Mesothelial cell of epicardium (in vitro differentiated cells): ENCODE data around the gene TRPM5. TPM values are rescaled to one million over a fixed set of nuclear protein-coding genes. Genes with fewer than 3 reads are reported as not detected.

ENCODE experiments used
- DNase-seq, 2 experiments: peaks; one replicate each; pipeline ENCODE4 v3.0.0; 2021; ENCODE audit warnings: low spot score in 2 of 2; ENCODE audit not compliant: unreplicated experiment in 2 of 2
- H3K27ac Mint-ChIP-seq: 2 replicates; pipeline ENCODE4 v1.8.0; 2021; ENCODE audit warnings: mixed read lengths
- H3K27me3 Mint-ChIP-seq: 2 replicates; pipeline ENCODE4 v1.8.0; 2021; ENCODE audit warnings: low read depth, mixed read lengths
- H3K36me3 Mint-ChIP-seq: 2 replicates; pipeline ENCODE4 v1.8.0; 2021; ENCODE audit warnings: mixed read lengths
- H3K4me1 Mint-ChIP-seq: 2 replicates; pipeline ENCODE4 v1.8.0; 2021; ENCODE audit warnings: mixed read lengths
- H3K4me3 Mint-ChIP-seq: 2 replicates; pipeline ENCODE4 v1.8.0; 2021; ENCODE audit warnings: mild to moderate bottlenecking, moderate library complexity, mixed read lengths
- H3K9me3 Mint-ChIP-seq: 2 replicates; pipeline ENCODE4 v1.8.0; 2021; ENCODE audit warnings: mixed read lengths
- total RNA-seq: library from RNA; stranded (reverse); gene quantifications from 3 replicates; pipeline ENCODE4 v1.2.1, GENCODE V29; 2021
- TF ChIP-seq, protein P1 (sequence below): fragments of 200-600 bp; sonication (generic); IDR thresholded peaks from one replicate; pipeline ENCODE4 v1.5.0; 2021; ENCODE audit warnings: antibody characterized with exemption; ENCODE audit not compliant: unreplicated experiment

The TRPM5 gene
- total RNA-seq, 1 donor from 2014 or later: 6.9 TPM

- no peak for DNase-seq
- peaks cover 5% of the 10 kb centered on the region for H3K9me3 Mint-ChIP-seq
- no peaks in the 10 kb centered on the region for H3K36me3 Mint-ChIP-seq
- no peak overlapping the region for H3K4me3 Mint-ChIP-seq
- TF ChIP-seq, protein P1, sequence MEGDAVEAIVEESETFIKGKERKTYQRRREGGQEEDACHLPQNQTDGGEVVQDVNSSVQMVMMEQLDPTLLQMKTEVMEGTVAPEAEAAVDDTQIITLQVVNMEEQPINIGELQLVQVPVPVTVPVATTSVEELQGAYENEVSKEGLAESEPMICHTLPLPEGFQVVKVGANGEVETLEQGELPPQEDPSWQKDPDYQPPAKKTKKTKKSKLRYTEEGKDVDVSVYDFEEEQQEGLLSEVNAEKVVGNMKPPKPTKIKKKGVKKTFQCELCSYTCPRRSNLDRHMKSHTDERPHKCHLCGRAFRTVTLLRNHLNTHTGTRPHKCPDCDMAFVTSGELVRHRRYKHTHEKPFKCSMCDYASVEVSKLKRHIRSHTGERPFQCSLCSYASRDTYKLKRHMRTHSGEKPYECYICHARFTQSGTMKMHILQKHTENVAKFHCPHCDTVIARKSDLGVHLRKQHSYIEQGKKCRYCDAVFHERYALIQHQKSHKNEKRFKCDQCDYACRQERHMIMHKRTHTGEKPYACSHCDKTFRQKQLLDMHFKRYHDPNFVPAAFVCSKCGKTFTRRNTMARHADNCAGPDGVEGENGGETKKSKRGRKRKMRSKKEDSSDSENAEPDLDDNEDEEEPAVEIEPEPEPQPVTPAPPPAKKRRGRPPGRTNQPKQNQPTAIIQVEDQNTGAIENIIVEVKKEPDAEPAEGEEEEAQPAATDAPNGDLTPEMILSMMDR: no peak
- no peak overlapping the region for H3K27ac Mint-ChIP-seq
- peaks cover 13% of the 10 kb centered on the region for H3K4me1 Mint-ChIP-seq
- H3K27me3 Mint-ChIP-seq: peaks cover 74% of the 10 kb centered on the region
Measured at GRCh38 chr11:2439820-2440219, 4.5 kb downstream of the TRPM5 start.

DNA sequence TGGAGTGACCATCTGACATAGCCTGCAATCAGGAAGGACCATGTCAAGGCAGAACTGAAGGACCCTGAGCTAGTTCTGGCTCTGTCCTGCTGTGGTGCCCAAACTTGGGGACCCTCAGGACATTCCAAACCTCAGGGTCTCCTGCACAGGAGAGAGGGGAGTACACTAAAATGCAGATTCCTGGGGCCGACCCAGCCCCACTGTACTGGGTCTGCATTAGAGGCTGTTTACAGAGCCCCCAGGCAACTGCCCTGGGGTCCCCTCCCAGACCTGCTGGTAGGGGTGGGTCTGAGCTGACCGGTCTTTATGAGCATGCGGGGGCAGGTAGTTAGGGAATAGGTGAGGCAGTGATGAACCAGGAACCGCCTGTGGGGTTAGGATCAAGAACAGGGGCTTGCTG is 6.8 kb downstream of the TRPM5 start:
- Mint-ChIP-seq H3K4me3 (no peak overlapping the region), H3K27ac (no peak overlapping the region), H3K4me1 (peaks cover 3% of the 10 kb centered on the region), H3K36me3 (no peaks in the 10 kb centered on the region), H3K27me3 (peaks cover 60% of the 10 kb centered on the region), H3K9me3 (peaks cover 5% of the 10 kb centered on the region)
- TF ChIP-seq, protein P1: no peak
- no peak for DNase-seq

DNA sequence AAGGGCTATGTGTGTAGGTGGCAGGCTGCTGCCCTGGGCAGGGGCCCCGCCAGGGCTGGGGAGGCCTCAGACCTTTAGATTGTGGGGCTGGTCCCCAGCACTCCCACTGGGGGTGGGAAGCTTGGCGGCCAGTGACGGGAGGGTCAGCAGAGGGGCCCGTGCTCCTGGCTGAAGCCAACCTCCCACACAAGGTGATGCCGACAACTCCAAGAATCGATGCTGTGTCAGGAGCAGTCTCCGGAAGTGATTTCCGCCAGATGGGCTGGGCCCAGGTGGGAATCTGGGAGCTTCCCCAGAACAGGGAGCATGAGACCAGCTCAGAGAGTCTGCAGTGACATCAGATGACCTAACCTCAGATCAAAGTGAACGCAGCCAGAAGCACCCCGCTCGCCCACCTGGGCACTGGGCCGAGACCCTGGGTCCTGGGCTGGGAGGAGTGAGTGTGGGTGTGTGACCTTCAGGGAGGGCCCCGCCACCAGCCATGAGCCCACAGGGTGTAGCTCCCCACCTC is 7.7 kb downstream of the TRPM5 start:
- Mint-ChIP-seq H3K27me3 (peaks cover 50% of the 10 kb centered on the region), H3K36me3 (no peaks in the 10 kb centered on the region), H3K9me3 (peaks cover 5% of the 10 kb centered on the region), H3K27ac (no peak overlapping the region), H3K4me1 (no peaks in the 10 kb centered on the region), H3K4me3 (no peak overlapping the region)
- TF ChIP-seq, protein P1: no peak
- no peak for DNase-seq

- H3K27me3 Mint-ChIP-seq: peaks cover 45% of the 10 kb centered on the region
- H3K4me3 Mint-ChIP-seq: no peak overlapping the region
- H3K36me3 Mint-ChIP-seq: no peaks in the 10 kb centered on the region
- TF ChIP-seq, protein P1: no peak
- no peaks in the 10 kb centered on the region for H3K4me1 Mint-ChIP-seq
- peaks cover 5% of the 10 kb centered on the region for H3K9me3 Mint-ChIP-seq
- H3K27ac Mint-ChIP-seq: no peak overlapping the region
- no peak for DNase-seq
Measured at GRCh38 chr11:2436013-2436520, 8.2 kb downstream of the TRPM5 start.

DNA sequence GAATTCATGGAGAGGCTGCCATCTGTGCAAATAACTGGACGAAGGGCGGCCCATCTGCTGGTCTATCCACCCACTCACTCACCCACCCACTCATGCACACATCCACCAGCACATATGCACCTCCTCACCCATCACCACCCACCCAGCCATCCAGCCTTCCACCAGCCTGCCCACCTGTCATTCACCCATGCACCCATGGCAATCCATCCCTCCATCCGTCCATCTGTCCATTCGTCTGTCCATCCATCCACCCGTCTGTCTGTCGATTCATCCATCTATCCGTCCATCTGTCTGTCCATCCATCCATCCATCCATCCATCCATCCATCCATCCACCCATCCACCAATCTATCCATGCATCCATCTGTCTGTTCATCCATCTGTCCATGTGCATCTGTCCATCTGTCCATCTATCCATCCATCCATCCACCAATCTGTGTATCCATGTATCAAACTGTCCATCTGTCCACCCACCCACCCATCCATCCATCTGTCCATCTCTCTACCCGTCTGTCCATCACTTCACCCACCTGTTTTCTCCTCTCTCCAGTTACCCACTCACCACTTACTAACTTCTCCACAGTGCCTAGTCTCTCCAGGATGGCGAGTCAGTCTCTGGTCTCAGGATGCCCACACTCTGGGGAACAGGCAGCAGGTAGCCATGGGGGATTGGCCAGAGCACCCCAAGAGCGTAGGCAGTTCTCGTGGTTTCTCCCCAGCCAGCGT is 8.9 kb downstream of the TRPM5 start:
- H3K36me3 Mint-ChIP-seq: no peaks in the 10 kb centered on the region
- no peak for DNase-seq
- TF ChIP-seq, protein P1: no peak
- no peaks in the 10 kb centered on the region for H3K4me1 Mint-ChIP-seq
- H3K9me3 Mint-ChIP-seq: peaks cover 5% of the 10 kb centered on the region
- no peak overlapping the region for H3K4me3 Mint-ChIP-seq
- no peak overlapping the region for H3K27ac Mint-ChIP-seq
- peaks cover 39% of the 10 kb centered on the region for H3K27me3 Mint-ChIP-seq
